NCI-H2196 (cell line): ENCODE results near the gene AP1G1.
A peak's percentile ranks its signal among the peaks of the same experiment; 100 is the strongest.

Source experiments
- DNase-seq: peaks from one replicate; lab custom pipeline; 2025; ENCODE audit not compliant: unreplicated experiment; lab: John Stamatoyannopoulos, UW

The AP1G1 gene

DNA sequence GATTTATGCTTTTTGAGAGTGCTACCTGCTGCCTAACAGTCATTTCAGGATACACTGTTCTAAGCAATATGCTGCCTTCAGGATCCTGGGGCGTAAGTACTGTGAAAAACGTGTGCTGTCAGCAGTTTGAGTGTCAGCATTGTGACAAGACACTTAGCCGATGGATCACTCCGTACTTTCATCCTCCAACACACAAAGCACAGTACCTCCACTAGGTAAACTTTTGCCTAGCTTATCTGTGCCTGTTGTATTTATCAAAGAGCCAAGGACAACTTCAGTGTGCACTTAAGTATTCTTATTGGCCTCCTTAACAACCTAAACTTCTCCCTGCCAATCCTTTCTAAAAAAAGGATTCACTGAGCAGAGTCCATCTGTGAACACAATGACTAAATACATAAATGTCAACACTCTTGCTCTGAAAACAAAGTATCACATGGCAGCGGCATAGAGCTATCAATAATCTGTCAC is 50.3 kb downstream of the AP1G1 start:
- DNase-seq = no peak

DNA sequence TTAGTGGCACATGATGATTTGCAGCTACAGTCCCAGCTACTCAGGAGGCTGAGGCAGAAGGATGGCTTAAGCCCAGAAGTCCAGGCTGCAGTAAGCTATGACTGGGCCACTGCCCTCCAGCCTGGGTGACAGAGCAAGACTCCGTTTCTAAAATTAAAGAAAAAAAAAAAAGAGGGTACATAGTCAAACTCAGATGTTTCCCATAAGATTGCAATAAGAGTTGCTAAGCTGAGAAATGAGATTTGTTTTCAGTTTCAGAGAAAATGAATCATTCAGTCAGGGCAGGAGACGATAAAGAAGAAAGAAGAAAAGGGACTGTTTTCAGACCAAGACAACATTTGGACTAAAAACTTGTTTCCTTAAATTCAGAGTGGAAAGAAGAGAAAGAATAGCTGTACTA is 54.0 kb downstream of the AP1G1 start:
- no peak for DNase-seq

DNA sequence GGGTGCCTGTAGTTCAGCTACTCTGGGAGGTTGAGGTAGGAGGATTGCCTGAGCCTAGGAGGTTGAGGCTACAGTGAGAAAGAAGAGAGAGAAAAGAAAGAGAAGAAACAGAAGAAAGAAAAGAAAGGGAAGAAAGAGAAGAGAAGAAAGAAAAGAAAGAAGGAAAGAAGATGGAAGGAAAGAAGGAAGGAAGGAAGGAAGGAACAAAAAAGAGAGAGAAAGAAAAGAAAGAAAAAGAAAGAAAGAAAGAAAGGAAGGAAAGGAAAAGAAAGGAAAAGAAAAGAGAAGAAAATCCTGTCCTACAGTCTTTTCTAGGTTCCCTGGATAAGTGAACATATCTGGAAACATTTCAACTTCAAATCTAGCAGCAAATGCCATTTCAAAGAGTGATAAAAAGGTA is 54.5 kb downstream of the AP1G1 start:
- DNase-seq = no peak

DNA sequence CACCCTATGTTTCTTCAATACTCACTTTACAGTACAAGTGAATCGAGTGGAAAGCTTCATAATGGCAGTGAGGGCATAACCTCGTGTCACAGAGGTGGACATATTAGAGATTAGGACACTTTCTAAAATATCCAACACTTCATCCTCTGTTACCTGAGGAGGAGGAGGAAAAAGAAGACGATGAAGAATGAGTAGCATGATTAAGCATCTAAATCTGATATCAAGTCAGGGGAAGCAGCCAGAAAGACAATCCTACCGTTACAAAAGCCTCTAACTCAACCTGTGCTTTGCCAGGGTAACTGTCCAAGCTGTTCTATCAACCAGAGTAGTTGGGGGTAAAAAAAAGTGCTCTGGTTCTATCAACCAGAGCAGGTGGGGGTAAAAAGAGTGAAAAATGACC is 60.4 kb downstream of the AP1G1 start:
- no peak for DNase-seq

DNA sequence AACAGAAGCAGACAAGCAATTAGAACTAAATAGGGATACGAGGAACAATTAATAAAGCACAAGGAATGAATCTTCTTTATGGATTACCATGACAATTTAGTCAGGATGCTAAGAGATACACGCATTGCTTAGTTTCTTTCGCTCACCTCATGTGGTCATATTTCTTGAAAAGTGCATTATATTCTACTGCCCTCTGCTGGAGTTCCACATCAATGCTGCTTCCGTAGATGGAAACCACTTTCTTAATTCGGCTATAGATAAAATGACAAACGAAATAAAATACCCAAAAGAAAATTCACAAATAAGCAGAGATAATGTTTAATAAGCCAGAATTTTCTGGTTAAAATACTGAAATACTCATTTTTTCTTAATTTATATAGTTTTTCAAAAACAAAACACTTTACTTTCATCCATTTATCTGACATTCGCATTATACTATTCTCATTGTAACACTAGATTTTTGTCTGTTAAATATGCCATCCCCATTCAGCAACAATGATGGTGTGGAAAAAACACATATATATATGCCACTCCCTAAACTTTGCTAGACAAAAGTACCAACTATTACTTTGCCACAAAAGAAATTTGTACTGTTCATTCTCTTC is 62.1 kb downstream of the AP1G1 start:
- peak; percentile 12 for DNase-seq

DNA sequence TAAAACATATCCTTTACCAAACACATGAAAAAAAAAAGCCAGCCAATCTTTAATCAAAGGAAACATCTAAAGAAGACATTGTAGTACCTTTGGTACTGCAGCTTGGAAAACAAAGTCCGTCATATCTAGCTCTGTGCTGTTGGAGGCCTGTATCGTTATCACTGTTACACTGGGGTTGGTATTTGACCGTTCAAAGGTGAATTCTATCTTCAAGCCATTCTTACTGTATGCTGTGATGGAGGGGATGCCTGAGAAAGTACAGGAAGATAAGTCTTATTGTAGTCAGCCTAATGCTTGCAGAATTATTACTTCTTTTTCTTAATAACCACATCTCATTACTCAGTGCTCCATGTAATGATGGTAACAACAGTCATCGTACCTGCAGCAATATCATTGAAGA is 69.8 kb downstream of the AP1G1 start:
- no peak for DNase-seq

DNA sequence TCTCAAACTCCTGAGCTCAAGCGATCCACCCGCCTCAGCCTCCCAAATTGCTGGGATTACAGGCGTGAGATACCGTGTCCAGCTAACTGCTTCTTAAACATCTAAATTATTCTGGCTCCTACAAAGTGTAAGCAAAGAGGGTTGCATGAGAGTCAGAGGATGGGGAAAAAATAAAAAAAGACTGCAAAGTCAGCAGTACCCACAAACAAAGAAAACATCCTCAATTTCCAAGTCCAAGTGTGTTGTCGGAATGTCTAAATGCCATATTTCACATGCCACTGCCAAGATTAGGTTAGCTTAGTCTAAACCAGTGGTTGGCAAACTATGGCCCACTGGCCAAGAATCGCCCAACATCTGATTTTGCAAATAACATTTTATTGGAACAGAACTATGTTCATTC is 71.1 kb downstream of the AP1G1 start:
- DNase-seq = no peak

DNA sequence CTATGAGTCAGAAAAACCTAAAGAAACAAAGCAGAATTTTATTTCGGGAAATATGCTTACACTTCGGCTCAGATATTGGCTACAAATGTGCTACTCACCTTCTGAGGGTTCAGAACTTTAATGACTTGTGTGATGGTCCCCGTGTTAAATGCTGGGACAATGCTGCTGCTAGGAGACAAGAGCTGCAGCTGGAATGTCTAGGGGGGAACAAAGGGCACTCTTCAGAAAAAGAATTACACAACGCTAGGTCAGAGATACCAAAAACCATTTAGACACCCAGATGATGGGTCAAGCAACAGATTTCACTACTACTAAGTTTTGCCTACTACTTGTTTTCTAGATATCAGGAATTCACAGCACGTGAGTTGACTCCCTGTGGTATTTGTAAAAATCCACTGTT is 74.1 kb downstream of the AP1G1 start:
- no peak for DNase-seq

DNA sequence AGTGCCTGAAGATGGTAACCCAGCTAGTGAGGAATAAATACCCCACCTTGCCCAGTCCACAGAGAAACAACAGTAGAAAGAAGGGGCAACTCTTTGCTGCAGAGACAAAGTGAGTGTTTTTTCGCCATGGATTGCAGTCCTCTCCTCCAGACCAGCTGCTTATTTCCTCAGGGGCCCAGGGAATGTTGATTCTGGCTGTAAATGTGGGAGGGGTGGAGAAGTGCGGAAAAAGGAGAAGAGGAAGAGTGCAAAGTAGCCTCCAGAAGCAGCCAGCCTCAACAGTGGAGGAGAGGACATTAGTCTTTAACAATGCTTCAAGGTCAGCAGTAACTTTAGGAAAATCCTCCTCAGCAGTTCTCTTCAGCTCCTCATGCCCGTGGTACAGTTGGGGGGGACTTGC is 76.0 kb downstream of the AP1G1 start:
- no peak for DNase-seq

DNA sequence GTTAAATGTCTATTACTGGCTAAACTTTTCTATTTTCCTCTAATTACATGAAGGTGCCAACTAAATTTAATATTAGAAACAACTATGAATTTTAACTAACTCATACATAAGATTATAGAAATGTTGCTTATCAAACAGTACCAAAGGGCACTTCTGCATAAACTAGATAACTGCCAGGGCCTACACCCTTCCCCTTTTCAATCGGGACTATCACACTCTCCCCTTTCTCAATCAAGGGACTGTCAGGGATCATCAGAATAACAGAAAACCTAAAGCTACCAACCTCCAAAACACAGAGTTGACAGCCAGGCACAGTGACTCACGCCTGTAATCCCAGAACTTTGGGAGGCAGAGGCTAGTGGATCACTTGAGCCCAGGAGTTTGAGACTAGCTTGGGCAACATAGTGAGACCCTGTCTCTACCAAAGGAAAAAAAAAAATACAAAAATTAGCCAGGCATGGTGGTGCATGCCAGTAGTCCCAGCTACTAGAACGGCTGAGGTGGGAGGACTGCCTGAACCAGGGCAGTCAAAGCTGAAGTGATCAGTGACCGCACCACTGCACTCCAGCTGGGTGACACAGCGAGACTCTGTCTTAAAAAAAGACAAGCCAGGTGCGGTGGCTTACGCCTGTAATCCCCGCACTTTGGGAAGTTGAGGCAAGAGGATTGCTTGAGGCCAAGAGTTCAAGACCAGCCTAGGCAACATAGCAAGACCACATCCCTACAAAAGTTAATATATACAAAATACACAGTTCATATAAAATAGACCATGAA is 80.9 kb downstream of the AP1G1 start:
- DNase-seq = no peak

DNA sequence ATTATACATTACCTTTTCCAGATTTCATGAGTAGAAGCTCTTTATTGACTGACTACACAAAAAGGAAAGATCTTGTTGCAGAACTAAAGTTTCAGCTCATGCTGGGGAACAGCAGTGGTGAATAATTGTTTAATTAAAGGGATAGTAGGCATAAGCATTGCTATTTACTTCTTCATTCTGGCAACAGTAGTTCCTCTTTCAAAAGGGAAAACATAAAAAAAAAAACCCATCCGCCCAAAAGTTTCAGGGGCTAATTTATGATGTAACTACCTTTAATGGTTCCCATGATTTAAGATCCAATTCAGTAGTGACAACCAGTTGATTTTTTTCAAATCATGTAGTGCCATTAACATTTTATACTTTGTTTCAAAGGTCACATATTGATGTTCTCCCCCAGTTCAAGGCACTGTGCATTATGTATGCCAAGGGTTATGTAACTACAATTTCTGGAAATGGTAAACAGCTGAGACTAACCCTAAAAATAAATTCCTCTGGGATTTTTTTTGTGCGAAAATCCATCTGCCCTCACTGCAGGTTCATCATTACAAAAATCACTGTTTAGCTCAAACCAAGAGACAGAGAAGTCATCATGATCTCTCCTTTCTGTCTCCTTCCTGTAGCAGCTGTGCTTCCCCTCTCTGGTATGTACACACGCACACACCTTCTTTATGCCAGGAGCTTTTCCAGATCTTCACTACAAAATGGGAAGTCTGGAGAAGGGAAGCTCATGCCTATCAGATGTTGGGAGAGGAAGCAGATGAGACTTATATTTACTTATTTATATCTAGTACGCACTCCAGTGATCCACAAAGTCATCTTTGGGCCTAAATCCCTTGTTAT is 81.9 kb downstream of the AP1G1 start:
- DNase-seq = no peak

DNA sequence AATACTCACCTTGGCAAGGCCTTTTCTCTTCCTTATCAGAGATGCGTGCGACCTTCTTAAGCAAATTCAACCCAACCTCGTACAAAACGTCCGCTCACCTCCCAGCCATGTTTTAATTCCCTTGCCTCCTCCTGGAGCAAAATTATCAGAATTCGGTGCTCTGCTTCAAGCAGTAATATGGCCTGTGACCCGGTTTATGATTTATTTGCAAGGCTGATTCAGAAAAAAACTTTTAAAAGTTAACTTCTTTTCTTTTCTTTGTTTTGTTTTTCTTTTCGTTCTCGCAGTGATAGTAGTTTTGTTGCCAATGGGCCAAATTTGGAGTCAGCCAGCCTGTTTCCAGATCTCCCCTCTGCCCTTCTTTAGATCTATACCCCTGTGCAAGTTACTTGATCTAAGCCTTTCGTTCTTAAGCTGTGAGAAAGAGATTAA is 84.3 kb downstream of the AP1G1 start, which contains the start of gene PHLPP2:
TSS of gene PHLPP2 (minus strand) at position 382 of the 432 bp plus-strand sequence. CDS start 9,906 bp downstream, outside the sequence.
- DNase-seq = no peak

DNA sequence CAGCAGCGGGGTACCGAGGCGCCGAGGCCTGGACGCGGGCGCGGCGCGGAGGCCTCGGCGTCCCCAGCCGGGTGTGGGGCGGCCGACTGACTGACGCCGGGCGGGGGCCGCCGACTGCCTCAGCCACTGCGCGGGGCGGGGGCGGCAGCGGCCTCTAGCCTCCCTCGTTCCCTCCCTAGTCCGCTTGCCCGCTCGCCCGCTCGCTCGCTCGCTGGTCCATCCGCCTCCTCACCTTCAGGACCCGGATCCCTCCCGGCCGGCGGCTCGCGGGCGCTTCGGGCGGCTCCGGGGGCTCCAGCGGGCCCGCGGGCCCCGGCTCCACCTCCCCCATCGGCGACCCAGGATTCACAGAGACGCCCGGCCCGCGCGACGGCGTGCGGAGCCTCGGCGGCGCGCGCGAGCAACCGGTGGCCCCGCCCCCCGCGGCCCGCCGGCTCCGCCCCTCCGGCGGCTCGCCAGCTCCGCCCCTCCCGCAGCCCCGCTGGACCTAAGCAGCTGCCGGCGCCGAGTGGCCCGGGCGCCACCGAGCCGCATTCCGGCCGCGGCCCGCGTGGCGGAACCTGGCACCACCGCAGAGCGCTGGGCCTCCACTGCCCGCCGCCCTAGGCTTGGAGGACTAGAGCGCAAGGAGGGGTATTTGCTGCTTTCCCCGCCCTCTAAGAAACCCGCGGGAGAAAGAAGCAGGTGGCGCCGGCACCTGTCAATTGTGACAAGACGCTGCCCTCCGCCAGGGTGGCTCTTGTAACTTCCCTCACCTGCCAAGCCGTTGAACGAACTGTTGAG is 84.9 kb downstream of the AP1G1 start:
- peak; percentile 65 for DNase-seq

DNA sequence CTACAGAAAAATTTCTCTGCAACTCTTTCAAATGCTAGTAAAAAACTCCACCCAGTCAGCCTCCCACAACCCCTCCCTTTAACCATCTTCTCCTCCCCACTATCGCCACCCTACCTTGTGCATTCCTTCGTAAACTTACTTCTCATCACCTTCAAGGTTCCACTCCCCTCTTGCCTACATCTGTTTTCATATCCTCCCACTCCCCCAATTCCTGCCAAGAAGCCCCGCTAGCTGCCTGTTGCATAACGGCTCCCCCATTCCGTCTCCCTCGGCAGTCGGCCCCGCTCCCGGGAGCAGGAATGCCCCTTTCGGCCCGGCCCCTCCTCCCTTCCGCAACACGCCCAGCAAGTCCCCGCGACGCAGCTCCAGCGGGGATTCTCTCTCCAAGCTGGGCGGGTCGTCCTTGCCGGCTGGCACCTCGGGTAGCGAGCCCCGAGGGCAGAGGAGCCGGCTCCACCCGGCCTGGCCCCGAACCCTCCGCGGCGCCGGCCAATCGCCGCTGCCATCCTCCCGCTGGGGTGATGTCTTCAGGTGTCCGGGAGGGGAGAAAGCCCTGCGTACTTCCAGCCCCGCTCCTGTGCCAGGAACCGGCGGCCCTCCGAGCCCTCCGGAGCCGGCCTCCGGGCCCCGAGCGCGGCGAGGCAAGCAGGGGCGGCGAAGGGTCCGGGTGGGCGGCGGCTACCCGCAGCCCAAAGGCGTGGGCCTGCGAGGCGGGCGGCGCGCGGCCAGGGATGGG is 85.7 kb downstream of the AP1G1 start:
- peak; percentile 17 for DNase-seq

DNA sequence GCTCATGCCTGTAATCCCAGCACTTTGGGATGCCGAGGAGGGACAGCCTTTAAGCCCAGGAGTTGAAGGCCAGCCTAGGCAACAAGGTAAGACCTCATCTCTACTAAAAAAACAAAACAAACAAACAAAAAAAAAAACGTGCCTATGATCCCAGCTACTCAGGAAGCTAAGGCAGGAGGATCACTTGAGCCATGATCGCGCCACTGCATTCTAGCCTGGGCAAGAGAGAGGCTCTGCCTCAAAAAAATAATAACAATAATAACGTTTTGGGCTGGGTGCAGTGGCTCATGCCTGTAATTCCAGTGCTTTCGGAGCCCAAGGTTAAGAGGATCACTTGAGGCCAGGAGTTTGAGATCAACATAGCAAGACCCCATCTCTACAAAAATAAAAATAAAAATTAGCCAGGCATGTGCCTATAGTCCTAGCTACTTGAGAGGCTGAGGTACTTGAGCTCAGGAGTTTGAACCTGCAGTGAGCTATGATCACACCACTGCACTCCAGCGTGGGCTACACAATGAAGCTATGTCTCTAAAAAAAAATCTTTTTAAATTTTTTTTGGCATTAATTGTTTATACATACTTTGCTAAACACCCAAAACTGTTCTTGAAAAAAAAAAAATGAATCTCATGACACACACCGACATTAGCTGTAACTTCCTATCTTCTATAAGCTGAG is 87.4 kb downstream of the AP1G1 start:
- no peak for DNase-seq

DNA sequence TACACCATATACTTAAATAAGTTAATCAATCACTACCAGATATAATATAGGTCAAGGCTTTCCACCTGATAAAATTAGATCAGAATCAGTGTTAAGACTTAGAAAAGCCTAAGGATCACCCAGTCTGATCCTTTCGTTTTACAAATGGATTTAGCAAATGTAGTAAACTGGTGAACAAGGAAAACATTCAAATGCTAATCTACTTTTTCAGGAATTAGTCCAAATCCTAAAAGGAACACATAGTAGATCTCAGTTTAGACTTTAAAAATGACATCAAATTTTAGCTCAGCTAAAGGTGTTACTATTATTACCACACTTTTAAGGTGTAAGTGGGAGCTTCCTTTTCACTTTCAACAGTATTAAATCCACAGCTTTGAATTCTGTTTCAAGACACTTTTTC is 96.1 kb downstream of the AP1G1 start:
- no peak for DNase-seq

DNA sequence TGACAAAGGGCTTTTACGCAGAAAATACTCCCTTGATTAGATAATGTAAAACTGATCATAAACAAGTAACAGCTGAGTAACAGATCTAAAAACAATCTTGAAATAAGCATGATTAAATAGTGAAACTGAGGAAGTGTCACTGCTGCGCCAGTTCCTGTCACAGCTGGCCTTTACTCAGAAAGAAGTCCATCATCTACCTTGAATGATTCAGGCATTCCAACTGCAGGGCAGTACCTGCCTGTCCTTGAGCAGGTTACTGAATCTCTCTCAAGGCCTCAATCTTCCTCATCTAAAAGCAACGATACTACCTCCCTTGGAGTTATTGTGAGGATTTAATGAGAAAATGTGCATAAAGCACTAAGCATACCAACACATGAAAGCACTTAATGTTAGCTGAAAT is 96.8 kb downstream of the AP1G1 start:
- no peak for DNase-seq

DNA sequence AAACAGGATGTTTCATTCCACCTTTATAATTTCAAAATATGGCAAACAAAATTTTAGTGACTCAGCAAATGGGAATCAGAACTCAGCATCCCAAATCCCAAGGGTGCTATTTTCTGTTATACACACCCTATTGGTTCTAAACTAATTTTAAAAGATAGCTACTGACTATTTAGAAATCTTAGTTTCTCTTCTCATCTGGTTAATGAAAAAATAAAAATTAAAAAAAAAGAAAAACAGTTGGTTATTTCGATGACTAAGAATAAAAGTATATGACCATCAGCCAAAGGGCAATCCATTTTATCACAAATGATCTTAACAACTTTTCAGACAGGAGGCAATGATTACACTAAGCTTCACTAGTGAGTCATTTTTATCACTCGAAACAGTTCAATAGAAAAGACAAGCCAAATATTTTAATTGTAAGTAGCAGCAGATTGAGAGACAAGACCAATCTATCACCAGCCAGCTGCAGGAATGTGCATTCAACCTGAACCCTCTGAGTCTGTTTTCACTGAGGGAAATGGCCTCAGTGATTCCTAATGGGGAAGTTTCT is 99.3 kb downstream of the AP1G1 start:
- DNase-seq = no peak

DNA sequence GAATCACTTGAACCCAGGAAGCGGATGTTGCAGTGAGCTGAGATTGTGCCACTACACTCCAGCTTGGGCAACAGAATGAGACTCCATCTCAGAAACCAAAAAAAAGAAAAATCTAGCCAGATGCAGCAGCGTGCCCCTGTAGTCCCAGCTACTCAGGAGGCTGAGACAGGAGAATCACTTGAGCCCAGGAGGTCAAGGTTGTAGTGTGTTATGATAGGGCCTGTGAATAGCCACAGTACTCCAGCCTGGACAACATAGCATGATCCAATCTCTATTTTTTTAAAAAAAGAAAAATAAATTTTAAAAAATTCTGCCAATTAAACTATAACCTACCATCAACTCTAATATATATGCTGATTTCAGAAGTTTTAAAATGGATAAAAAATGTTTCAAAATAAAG is 99.9 kb downstream of the AP1G1 start:
- no peak for DNase-seq
